ENCODE data around the gene MRPL36.

DNA sequence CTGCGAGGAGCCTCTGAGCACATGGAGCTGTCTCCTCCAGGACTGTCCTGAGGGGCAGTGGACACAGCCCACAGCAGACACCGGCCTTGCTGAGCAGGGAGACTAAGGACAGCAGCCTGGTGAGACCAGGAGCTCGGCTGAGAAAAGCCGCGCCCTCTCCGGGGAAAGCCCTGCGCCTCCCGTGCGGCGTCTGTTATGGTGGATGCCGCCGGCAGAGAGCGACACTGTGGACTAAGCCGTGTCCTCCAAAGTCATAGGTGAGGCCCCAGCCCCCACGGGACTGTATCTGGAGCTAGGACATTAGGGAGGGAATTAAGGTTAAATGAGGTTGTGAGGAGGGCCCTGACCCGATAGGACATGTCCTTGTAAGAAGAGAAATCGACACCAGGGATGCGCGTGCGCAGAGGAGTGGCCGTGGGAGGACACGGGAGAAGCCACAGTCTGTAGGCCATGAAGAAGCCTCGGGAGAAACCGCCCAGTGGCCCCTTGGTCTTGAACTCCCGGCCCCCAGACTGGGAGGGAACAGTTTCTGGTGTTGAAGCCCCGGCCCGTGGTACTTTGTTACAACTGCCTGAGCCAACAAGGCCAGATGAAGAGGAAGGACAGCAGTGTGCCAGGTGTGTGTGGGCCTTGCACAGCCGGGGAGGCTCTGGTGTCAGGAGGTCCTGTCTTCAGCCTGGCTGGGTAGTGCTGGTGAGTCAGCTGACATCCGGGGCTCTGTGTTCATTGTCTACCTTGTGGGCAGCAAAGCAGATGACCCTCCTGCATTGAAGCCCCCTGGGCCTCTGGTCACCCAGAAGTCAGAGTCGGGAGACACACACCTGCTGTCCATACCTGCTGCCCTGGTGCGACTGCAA is 22.1 kb downstream of the MRPL36 start:
- TF ChIP-seq, protein P1, sequence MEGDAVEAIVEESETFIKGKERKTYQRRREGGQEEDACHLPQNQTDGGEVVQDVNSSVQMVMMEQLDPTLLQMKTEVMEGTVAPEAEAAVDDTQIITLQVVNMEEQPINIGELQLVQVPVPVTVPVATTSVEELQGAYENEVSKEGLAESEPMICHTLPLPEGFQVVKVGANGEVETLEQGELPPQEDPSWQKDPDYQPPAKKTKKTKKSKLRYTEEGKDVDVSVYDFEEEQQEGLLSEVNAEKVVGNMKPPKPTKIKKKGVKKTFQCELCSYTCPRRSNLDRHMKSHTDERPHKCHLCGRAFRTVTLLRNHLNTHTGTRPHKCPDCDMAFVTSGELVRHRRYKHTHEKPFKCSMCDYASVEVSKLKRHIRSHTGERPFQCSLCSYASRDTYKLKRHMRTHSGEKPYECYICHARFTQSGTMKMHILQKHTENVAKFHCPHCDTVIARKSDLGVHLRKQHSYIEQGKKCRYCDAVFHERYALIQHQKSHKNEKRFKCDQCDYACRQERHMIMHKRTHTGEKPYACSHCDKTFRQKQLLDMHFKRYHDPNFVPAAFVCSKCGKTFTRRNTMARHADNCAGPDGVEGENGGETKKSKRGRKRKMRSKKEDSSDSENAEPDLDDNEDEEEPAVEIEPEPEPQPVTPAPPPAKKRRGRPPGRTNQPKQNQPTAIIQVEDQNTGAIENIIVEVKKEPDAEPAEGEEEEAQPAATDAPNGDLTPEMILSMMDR (IDR thresholded peaks at IDR 0.05), result no peak
- TF ChIP-seq POLR2A (IDR thresholded peaks at IDR 0.05), result no peak
